GM11168 (cell line): ENCODE data around the gene TRIM29.

Source experiments
- in situ Hi-C: fragments of 300-500 bp; cut with MboI; formaldehyde crosslinking; loops from one replicate; pipeline ENCODE4 v1.12.0; 2022; ENCODE audit warnings: low sequenced_read_pairs; ENCODE audit not compliant: unreplicated experiment

Gene TRIM29

DNA sequence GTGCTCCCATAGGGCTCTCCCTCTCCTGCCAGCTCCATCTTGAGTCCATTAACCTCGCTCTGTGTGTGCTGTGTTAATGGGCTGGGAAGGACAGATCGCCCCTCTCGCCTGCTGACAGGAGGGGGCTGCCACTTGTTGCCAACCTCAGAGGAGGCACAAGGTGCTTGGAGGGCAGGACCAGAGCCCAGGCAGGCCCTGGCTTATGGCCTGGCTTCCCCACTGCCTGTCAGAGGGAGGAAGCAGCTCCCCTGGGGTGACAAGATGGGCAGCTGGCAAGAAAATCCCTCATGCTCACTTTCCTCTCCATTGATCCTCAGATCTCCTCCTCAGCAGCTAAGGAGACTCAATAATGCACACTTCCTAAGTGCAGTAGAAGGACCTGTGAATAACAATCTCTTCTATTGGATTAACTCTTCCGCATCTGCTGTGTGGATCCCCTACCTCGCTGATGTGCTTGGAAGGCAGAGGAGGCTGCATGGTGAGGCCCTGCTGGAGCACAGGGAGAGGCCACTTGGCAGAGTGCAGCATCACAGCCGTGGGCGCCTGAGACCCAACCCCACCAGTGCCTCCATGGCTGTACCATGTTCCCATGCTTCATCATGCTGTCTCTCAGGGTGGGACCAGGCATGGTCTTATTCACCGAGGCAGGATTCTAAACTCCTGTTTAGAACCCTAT lies 70.3 kb downstream of the TRIM29 start:
- in situ Hi-C loops: no loop called here

DNA sequence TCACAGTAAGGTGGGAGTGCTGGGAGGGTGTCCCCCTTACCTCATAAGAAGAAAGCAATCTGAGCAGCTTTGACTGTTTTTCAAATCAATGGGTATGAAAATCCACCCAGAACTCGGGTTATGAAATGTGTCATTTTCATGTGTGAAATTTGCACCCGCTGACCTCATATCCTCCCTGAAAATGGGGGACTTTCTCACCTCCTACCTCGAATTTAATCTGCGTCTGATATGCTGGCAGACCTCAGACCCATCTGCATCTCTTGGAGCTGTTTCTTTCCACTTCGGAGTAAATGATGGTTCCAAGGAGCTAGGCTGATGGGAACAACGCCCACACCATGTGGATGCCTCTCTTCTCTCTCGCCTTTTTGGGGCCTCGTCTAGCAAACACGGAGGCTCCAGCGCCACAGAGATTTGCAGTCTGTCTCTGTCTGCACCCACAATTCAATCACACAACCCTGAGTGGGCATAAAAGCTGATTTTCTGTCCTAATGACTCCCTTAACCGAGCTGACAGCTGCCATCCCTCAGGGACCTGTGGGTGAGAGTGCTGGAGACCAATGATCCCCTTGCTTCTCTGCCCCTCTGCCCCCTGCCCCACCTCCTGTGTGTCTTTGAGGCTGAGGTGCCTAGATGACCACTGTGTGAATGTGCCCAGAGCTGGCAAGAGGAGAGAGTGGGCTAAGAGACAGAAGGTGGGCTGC lies 71.0 kb downstream of the TRIM29 start:
- in situ Hi-C loops: no loop called here

DNA sequence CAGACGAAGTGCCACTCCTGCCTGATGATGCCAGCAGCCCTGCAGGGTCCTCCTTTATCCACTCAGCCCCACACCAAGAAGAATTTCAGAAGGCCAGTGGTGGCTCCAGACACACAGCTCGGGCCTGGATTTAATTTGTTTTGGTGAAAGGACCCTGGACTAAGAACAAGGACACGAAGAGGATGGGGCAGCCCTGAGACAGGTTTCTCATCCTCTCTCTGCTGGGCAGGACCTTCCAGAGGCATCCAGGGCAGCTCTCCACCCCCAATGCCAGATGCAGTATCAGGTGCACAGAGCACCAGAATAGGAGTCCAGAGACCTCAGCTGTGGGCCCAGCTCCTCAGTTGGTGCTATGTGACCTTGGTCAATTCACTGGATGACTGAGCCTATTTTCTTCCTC lies 72.0 kb downstream of the TRIM29 start:
- in situ Hi-C loops: no loop called here

DNA sequence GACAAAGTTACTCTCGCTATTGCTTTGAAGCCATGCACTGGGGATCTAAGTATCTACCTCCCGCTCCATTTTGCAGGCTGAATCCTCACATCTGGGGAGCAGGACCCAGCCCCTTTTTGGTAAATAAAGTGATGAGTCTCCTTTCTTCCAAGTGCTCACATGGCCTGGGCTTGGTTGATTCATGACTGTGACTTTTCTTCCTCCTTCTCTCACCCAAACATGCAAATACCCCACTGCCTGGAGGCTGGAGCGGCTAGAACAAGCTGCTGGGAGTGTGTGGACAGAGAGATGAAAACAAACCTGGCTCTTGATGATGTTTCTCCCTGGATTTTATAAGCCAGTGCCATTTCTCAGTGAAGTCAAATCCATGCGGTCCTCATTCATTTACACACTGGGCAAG lies 72.7 kb downstream of the TRIM29 start:
- in situ Hi-C loops: no loop called here

DNA sequence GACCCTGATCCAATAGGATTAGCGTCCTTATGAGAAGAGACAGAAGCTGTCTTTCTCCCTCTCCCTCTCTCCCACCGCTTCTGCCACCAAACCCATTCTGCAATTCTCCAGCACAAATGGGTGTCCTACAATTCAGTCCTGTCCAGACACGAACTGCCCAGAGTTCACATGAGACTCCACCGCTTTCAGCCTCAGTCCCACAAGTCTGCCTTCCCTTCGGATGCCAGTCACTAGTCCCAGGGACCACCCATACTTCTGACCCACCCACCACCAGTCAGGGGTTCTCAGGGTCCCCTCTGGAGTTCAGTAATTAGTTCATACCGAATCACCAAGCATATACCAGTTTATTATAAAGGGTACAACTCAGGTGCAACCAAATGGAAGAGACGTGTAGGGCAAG lies 73.6 kb downstream of the TRIM29 start:
- in situ Hi-C loops: no loop called here

- in situ Hi-C loops: no loop called here
Measured at GRCh38 chr11:120063686-120064340, 74.1 kb downstream of the TRIM29 start.

- in situ Hi-C loops: no loop called here
Measured at GRCh38 chr11:120062561-120062930, 75.4 kb downstream of the TRIM29 start.

DNA sequence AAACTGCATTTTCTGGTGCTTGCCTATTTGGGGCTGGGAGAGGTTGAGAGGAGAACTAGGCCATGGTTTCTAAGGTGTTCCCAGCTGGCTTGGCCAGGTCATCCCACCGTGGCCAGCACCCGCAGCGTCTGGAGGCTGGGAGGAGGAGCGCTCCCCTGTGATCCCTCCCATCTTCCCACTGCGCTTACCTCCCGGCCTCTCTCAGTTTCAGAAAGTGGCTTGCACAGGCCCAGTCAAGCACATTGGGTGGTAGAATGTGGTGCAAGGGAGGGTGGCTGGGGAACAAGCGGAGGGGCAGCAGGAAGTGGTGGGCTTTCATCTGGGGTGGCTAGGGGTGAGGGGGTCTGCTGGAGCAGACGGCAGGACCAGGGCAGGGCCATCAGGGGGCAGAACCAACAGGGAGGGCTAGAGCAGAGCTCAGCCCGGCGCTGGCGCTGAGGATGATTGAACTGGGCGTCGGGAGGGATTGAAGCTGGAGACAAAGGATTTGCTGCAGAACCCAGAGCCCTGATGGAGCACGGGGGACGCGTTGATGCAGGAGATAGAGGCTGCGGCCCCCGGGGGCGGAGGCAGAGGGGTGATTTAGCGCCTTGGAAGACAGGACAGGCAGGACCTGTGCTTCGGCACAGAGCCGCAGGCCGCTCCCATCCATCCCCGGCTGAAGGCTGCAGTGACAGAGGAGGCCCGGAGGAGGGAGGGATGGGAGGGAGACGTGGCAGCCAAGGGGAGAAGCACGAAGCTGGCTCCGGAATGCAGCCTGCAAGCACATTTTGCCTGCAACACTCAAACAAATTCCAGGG lies 76.0 kb downstream of the TRIM29 start:
- in situ Hi-C loops: no loop called here
